RWPE1 (cell line): Measurements from ENCODE around the gene SCN10A.

Source experiments
- CTCF ChIA-PET: fragments of 350-600 bp; sonication (Branson Sonifier 250); formaldehyde crosslinking; extraction: SDS; loops from one replicate; lab custom pipeline; 2021; lab: Yijun Ruan, JAX
- POLR2A ChIA-PET: fragments of 400-600 bp; formaldehyde crosslinking; extraction: SDS; loops from one replicate; lab custom pipeline; 2020; ENCODE audit warnings: antibody characterized with exemption; ENCODE audit not compliant: low non-redundant PET; lab: Yijun Ruan, JAX
- DNase-seq: peaks from one replicate; pipeline ENCODE4 v3.0.0; 2012; ENCODE audit warnings: low spot score
- H3K27ac ChIP-seq: fragments of 450-650 bp; 2 replicates; pipeline ENCODE4 v1.5.1; 2017
- CTCF ChIP-seq: fragments of 450-650 bp; conservative IDR thresholded peaks from 2 replicates; pipeline ENCODE4 v1.5.1; 2017; ENCODE audit warnings: low read depth, mild to moderate bottlenecking

SCN10A gene

GRCh38 chr3:38647217-38647970 lies 168.6 kb downstream of the SCN10A start:
- ChIA-PET POLR2A (no interaction called here), CTCF (interaction anchor here (0.9 to 1.3 kb wide), 2 partner anchors 126 to 197 kb away, joined by 3 to 4 read pairs; no protein-coding TSS in a partner anchor)
- no peak overlapping the region for H3K27ac ChIP-seq
- DNase-seq, result no peak
- no peak for TF ChIP-seq CTCF
